GM18519 (cell line): ENCODE data around the gene KCNMA1.

ENCODE experiments used
- ATAC-seq: cut with Tn5 transposase; IDR thresholded peaks from one replicate; pipeline ENCODE4 v1.9.1; 2021; ENCODE audit warnings: mild to moderate bottlenecking, moderate library complexity; ENCODE audit not compliant: unreplicated experiment, low FRiP score

KCNMA1 gene

GRCh38 chr10:77086081-77086480 is 551.5 kb downstream of the KCNMA1 start:
- no peak for ATAC-seq

GRCh38 chr10:77085344-77085743 is 552.3 kb downstream of the KCNMA1 start:
- no peak for ATAC-seq

GRCh38 chr10:77084431-77085144 is 553.0 kb downstream of the KCNMA1 start:
- ATAC-seq, result no peak

- no peak for ATAC-seq
Measured at GRCh38 chr10:77082601-77083252, 554.9 kb downstream of the KCNMA1 start.

- no peak for ATAC-seq
Measured at GRCh38 chr10:77081481-77081891, 556.1 kb downstream of the KCNMA1 start.

GRCh38 chr10:77080361-77081027 is 557.1 kb downstream of the KCNMA1 start:
- ATAC-seq, result no peak

- ATAC-seq, result no peak
Measured at GRCh38 chr10:77079592-77080300, 557.9 kb downstream of the KCNMA1 start.

GRCh38 chr10:77077316-77077945 is 560.2 kb downstream of the KCNMA1 start:
- no peak for ATAC-seq

GRCh38 chr10:77075926-77076325 is 561.7 kb downstream of the KCNMA1 start:
- no peak for ATAC-seq

GRCh38 chr10:77074104-77074624 is 563.4 kb downstream of the KCNMA1 start:
- no peak for ATAC-seq

- ATAC-seq, result no peak
Measured at GRCh38 chr10:77073663-77073960, 564.0 kb downstream of the KCNMA1 start.

- ATAC-seq, result no peak
Measured at GRCh38 chr10:77072836-77073662, 564.6 kb downstream of the KCNMA1 start.

- no peak for ATAC-seq
Measured at GRCh38 chr10:77072361-77072835, 565.2 kb downstream of the KCNMA1 start.

- ATAC-seq, result no peak
Measured at GRCh38 chr10:77071956-77072355, 565.7 kb downstream of the KCNMA1 start.

GRCh38 chr10:77071001-77071511 is 566.6 kb downstream of the KCNMA1 start:
- no peak for ATAC-seq

GRCh38 chr10:77070346-77070745 is 567.3 kb downstream of the KCNMA1 start:
- ATAC-seq, result no peak

- ATAC-seq, result no peak
Measured at GRCh38 chr10:77068969-77069368, 568.6 kb downstream of the KCNMA1 start.

GRCh38 chr10:77068272-77068671 is 569.3 kb downstream of the KCNMA1 start:
- ATAC-seq, result no peak

- no peak for ATAC-seq
Measured at GRCh38 chr10:77062381-77062780, 575.2 kb downstream of the KCNMA1 start.
